ENCODE data around the gene ARHGAP26. TPM values are rescaled to one million over a fixed set of nuclear protein-coding genes. Genes with fewer than 3 reads are reported as not detected.

Gene ARHGAP26
- total RNA-seq, 4 donors from 2014 or later = 11.1 to 36.1 (median 21.8) TPM

DNA sequence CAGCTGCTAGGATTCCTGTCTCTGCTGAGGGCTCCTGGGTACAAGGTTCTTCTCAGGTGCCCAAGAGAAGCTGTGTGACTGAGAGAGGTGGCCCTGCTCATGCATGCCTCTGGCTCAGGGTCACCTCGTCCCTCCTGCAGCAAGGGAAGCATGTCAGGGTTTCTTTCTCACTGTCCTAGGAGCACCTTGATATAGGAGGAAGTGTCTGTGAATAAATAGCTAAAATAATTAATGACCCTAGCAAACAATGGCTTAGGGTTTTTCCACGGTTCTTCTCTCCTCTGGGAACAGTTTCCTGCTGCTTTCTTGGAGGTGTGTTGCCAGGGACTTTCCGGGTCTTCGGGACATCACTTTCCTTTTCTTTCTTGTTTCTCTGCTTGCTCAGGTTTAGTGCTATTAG, 87.2 kb downstream of the ARHGAP26 start:
- peaks cover 21% of the 10 kb centered on the region for H3K4me1 ChIP-seq
- H3K4me3 ChIP-seq = no peak overlapping the region
- no peaks in the 10 kb centered on the region for H3K9me3 ChIP-seq
- no peak for DNase-seq (ENCODE audit: low spot score in 2 of 2)
- 14% methylated on average over 3 of the region's 4 CpGs for WGBS
- no peak for TF ChIP-seq CTCF (IDR thresholded peaks at IDR 0.05)
- no peak for TF ChIP-seq POLR2AphosphoS5 (IDR thresholded peaks at IDR 0.05)
- no peak for TF ChIP-seq POLR2A (IDR thresholded peaks at IDR 0.05)
- no peak for TF ChIP-seq EP300 (IDR thresholded peaks at IDR 0.05)
- H3K27me3 ChIP-seq = no peaks in the 10 kb centered on the region
- no peak overlapping the region for H3K27ac ChIP-seq
- H3K36me3 ChIP-seq = no peaks in the 10 kb centered on the region

DNA sequence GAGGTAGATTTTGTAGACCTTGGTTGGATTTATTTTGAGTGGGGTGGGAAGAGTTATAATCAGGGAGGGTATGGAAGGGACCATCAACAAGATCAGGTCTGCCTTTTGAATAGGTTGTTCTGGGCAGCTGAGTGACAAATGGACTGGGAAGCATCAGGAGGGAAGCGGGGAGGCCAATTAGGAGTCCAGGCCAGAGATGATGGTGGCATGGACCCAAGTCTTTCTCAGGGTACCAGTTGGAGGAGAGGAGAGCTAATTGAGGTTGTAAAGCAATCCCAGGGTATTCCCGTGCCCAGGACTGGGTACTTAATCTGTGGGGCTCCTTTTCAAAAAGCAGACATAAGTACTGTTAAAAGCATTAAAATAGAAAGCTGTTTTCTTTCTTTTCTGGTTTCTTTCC, 88.9 kb downstream of the ARHGAP26 start:
- Histone ChIP-seq H3K27me3 (no peaks in the 10 kb centered on the region), H3K4me3 (no peak overlapping the region), H3K36me3 (no peaks in the 10 kb centered on the region), H3K9me3 (no peaks in the 10 kb centered on the region), H3K4me1 (peaks cover 18% of the 10 kb centered on the region), H3K27ac (no peak overlapping the region)
- WGBS = 92% methylated on average over 2 of the region's 2 CpGs
- DNase-seq (ENCODE audit: low spot score in 2 of 2) = no peak
- no peak for TF ChIP-seq POLR2AphosphoS5 (IDR thresholded peaks at IDR 0.05)

DNA sequence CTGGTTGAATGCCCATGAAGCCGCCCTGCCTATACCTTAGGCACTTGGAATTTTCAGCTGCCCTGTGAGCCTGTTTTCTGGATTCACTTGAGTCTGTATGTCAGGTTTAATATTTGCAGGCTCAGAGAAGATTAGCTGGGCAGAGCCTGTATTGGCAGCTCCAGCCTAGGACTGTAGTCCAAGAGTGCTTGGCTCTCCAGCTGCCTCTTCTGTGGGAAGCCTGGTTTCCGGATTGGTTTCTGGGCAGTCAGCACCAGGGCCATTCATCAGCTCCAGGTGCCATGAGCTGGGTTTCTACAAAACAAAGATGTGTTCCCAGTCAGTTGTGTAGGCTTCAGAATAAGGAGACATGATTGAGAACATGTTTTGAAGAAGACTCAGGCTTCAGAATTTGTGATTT, 90.1 kb downstream of the ARHGAP26 start:
- Histone ChIP-seq H3K27me3 (no peaks in the 10 kb centered on the region), H3K4me3 (no peak overlapping the region), H3K27ac (no peak overlapping the region), H3K9me3 (no peaks in the 10 kb centered on the region), H3K36me3 (no peaks in the 10 kb centered on the region), H3K4me1 (peaks cover 22% of the 10 kb centered on the region)
- TF ChIP-seq POLR2A (IDR thresholded peaks at IDR 0.05) (no peak), POLR2AphosphoS5 (IDR thresholded peaks at IDR 0.05) (no peak), CTCF (IDR thresholded peaks at IDR 0.05) (no peak), EP300 (IDR thresholded peaks at IDR 0.05) (no peak)
- 76% methylated on average over 2 of the region's 2 CpGs for WGBS
- no peak for DNase-seq (ENCODE audit: low spot score in 2 of 2)

DNA sequence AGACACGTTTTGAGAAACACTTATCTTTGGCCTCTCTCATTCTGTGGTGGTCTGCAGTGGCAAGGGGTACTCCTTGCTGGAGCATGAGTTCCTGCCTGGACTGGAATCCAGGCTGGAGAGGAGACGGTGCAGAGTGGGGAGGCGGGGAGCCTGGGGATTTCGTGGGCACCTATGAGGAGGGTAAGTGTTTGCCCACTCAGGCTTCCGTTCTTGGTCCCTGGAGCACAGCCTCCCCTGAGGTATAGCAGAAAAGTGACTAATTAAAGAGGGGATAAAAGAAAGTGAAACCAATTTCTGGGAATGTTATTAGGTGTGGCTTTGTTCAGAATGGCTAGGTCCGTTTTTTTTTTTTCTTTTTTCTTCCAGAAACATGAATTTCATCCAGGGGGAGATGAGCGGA, 90.8 kb downstream of the ARHGAP26 start:
- no peak overlapping the region for H3K4me3 ChIP-seq

GRCh38 chr5:142862594-142862993, 92.4 kb downstream of the ARHGAP26 start:
- Histone ChIP-seq H3K4me1 (peaks cover 27% of the 10 kb centered on the region), H3K4me3 (no peak overlapping the region), H3K27ac (no peak overlapping the region), H3K27me3 (no peaks in the 10 kb centered on the region), H3K9me3 (no peaks in the 10 kb centered on the region), H3K36me3 (no peaks in the 10 kb centered on the region)
- WGBS = 58% methylated on average over 4 of the region's 4 CpGs
- no peak for DNase-seq (ENCODE audit: low spot score in 2 of 2)
- no peak for TF ChIP-seq EP300 (IDR thresholded peaks at IDR 0.05)
- TF ChIP-seq POLR2AphosphoS5 (IDR thresholded peaks at IDR 0.05) = peak in 1 of 3 donors; percentile 47

More for the DNA sequence above, 90.8 kb downstream of the ARHGAP26 start:
- TF ChIP-seq EP300 (IDR thresholded peaks at IDR 0.05) (no peak), POLR2AphosphoS5 (IDR thresholded peaks at IDR 0.05) (no peak), POLR2A (IDR thresholded peaks at IDR 0.05) (no peak), CTCF (IDR thresholded peaks at IDR 0.05) (no peak)
- Histone ChIP-seq H3K9me3 (no peaks in the 10 kb centered on the region), H3K36me3 (no peaks in the 10 kb centered on the region), H3K27me3 (no peaks in the 10 kb centered on the region), H3K27ac (no peak overlapping the region), H3K4me1 (peaks cover 22% of the 10 kb centered on the region)
- no peak for DNase-seq (ENCODE audit: low spot score in 2 of 2)
- 73% methylated on average over 7 of the region's 7 CpGs for WGBS

- TF ChIP-seq POLR2A (IDR thresholded peaks at IDR 0.05) (no peak), POLR2AphosphoS5 (IDR thresholded peaks at IDR 0.05) (no peak), CTCF (IDR thresholded peaks at IDR 0.05) (no peak), EP300 (IDR thresholded peaks at IDR 0.05) (no peak)
- 77% methylated on average over 5 of the region's 5 CpGs for WGBS
- Histone ChIP-seq H3K36me3 (no peaks in the 10 kb centered on the region), H3K4me3 (no peak overlapping the region), H3K27ac (no peak overlapping the region), H3K4me1 (peaks cover 24% of the 10 kb centered on the region), H3K27me3 (no peaks in the 10 kb centered on the region), H3K9me3 (no peaks in the 10 kb centered on the region)
- DNase-seq (ENCODE audit: low spot score in 2 of 2) = no peak
Observed at GRCh38 chr5:142863856-142864255, 93.7 kb downstream of the ARHGAP26 start.
